ENCODE results near the gene NEU3. TPM values are rescaled to one million over a fixed set of nuclear protein-coding genes. Genes with fewer than 3 reads are reported as not detected.

NEU3 gene
- total and polyA plus RNA-seq, 8 donors = 3.1 to 7.2 (median 4.1) TPM

- Histone ChIP-seq H3K36me3 (no peaks in the 10 kb centered on the region), H3K27ac (no peak overlapping the region), H3K4me3 (no peak overlapping the region), H3K4me1 (no peaks in the 10 kb centered on the region), H3K27me3 (no peaks in the 10 kb centered on the region), H3K9me3 (no peaks in the 10 kb centered on the region)
- no peak for DNase-seq
- FAIRE-seq = no peak
- 54 to 58% methylated on average over 2 of the region's 2 CpGs for WGBS, 2 donors
- no peak for ATAC-seq
- no peak for TF ChIP-seq CTCF (IDR thresholded peaks at IDR 0.05)
- intact Hi-C loops (cut with DNase I) = loop anchor here in 1 of 3 donors (10.0 kb wide), 1 partner anchor 216 kb away; the partner anchor contains the start of gene TPBGL
Measured at GRCh38 chr11:75028724-75029123, 40.0 kb downstream of the NEU3 start.

GRCh38 chr11:75029836-75030631 lies 41.3 kb downstream of the NEU3 start:
- 46 to 55% methylated on average over 6 of the region's 6 CpGs for WGBS, 2 donors
- Histone ChIP-seq H3K27ac (no peak overlapping the region), H3K9me3 (no peaks in the 10 kb centered on the region), H3K27me3 (no peaks in the 10 kb centered on the region), H3K4me1 (no peaks in the 10 kb centered on the region), H3K36me3 (no peaks in the 10 kb centered on the region), H3K4me3 (no peak overlapping the region)
- no peak for TF ChIP-seq CTCF (IDR thresholded peaks at IDR 0.05)
- ATAC-seq = no peak
- intact Hi-C loops (cut with DNase I) = loop anchor here in 2 of 3 donors (5.0 to 10.0 kb wide), 2 partner anchors 103 to 215 kb away; partner anchors contain the start of gene TPBGL (in 1 of the 2)
- FAIRE-seq = no peak
- no peak for DNase-seq

GRCh38 chr11:75031224-75031753 lies 42.6 kb downstream of the NEU3 start:
- ATAC-seq = peak in 2 of 4 donors; percentile 66 to 72
- 51 to 68% methylated on average over 4 of the region's 4 CpGs for WGBS, 2 donors
- no peak overlapping the region for H3K27ac ChIP-seq
- no peaks in the 10 kb centered on the region for H3K4me1 ChIP-seq
- no peak for TF ChIP-seq CTCF (IDR thresholded peaks at IDR 0.05)
- H3K36me3 ChIP-seq = no peaks in the 10 kb centered on the region
- intact Hi-C loops (cut with DNase I) = loop anchor here in 2 of 3 donors (5.0 kb wide), 1 partner anchor 104 kb away; no protein-coding TSS in a partner anchor
- H3K9me3 ChIP-seq = no peaks in the 10 kb centered on the region
- FAIRE-seq = no peak
- no peak for DNase-seq
- H3K27me3 ChIP-seq = no peaks in the 10 kb centered on the region
- H3K4me3 ChIP-seq = no peak overlapping the region

GRCh38 chr11:75031771-75032549 lies 43.2 kb downstream of the NEU3 start:
- FAIRE-seq = no peak
- TF ChIP-seq CTCF (IDR thresholded peaks at IDR 0.05) = peak; percentile 53 to 72 (median 64)

More at GRCh38 chr11:75031771-75032549, 43.2 kb downstream of the NEU3 start:
- Histone ChIP-seq H3K4me3 (no peak overlapping the region), H3K27me3 (no peaks in the 10 kb centered on the region), H3K27ac (no peak overlapping the region), H3K36me3 (no peaks in the 10 kb centered on the region), H3K4me1 (no peaks in the 10 kb centered on the region), H3K9me3 (no peaks in the 10 kb centered on the region)
- 44 to 49% methylated on average over 8 of the region's 8 CpGs for WGBS, 2 donors
- intact Hi-C loops (cut with DNase I) = loop anchor here in 2 of 3 donors (5.0 kb wide), 1 partner anchor 105 kb away; no protein-coding TSS in a partner anchor
- DNase-seq = peak; percentile 55 to 95 (median 80)
- peak; percentile 72 to 95 (median 92) for ATAC-seq
